ENCODE results near the gene CNDP1.
A peak's percentile ranks its signal among the peaks of the same experiment; 100 is the strongest.

CNDP1 gene

DNA sequence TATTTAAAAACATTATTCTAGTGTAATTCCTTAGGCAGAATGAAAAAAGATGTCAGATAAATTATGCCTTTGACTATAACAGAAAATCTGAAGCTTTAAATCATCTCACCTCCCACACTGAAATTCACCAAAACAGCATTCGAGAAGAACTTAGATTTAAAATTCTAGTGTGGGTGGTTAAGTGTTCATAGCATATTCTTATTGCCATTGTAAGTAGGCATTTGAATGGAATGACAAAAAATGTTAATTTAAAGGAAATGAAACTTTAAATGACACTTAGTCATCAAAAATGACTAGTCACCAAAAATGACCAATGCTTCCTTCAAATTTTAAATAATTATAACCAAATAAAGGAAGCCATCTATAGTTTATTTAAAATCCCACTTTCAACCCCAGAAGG is 56.4 kb downstream of the CNDP1 start:
- no peak overlapping the region for H3K4me3 ChIP-seq (replicated peaks; ENCODE audit: low read depth, low read length)
- no peak for TF ChIP-seq CTCF (IDR thresholded peaks at IDR 0.05; ENCODE audit: insufficient read depth, low read length, poor library complexity, severe bottlenecking)

DNA sequence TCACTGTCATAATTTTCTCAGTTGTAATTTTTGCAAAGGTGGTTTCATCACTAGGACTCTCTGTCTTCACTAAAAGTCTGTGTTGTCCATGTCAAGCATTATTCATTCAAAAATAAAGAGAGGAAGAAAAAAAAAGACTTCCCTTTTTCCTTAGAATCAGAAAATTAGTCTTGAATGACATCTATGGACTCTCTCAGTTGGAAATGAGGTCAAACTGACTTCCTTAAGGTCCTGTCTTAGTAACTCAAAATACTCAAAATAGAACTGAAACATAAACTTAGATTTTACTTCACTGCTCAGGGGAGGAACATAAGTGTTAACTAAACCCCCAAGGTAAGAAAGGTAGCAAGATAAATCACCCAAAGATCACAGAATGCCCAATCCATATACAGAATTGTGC is 61.1 kb downstream of the CNDP1 start:
- Histone ChIP-seq H3K4me3 (replicated peaks; ENCODE audit: low read depth, low read length) (peak overlapping the region; percentile 97), H3K27me3 (replicated peaks; ENCODE audit: control insufficient read depth, insufficient read depth, low read length) (no peaks in the 10 kb centered on the region), H3K36me3 (ENCODE audit: control insufficient read depth, insufficient read depth, low read length) (no peaks in the 10 kb centered on the region)
- DNase-seq (ENCODE audit: extremely low read depth, insufficient read length), result no peak
- TF ChIP-seq CTCF (IDR thresholded peaks at IDR 0.05; ENCODE audit: insufficient read depth, low read length, poor library complexity, severe bottlenecking), result no peak

More for the DNA sequence above, 56.4 kb downstream of the CNDP1 start:
- no peak for DNase-seq (ENCODE audit: extremely low read depth, insufficient read length)
- no peaks in the 10 kb centered on the region for H3K36me3 ChIP-seq (ENCODE audit: control insufficient read depth, insufficient read depth, low read length)
- H3K27me3 ChIP-seq (replicated peaks; ENCODE audit: control insufficient read depth, insufficient read depth, low read length), result no peaks in the 10 kb centered on the region

- H3K4me3 ChIP-seq (replicated peaks; ENCODE audit: low read depth, low read length), result peak overlapping the region; percentile 97
- peak; percentile 87 for DNase-seq (ENCODE audit: extremely low read depth, insufficient read length)
Observed at GRCh38 chr18:74597034-74597661, 62.8 kb downstream of the CNDP1 start.

GRCh38 chr18:74597662-74598349 is 63.5 kb downstream of the CNDP1 start, which contains the start of gene ZNF407:
Gene ZNF407, plus strand, starts transcription at chr18:74597870. Its CDS starts 33,150 bp downstream, at chr18:74631020.
- no peak for TF ChIP-seq CTCF (IDR thresholded peaks at IDR 0.05; ENCODE audit: insufficient read depth, low read length, poor library complexity, severe bottlenecking)
- H3K36me3 ChIP-seq (ENCODE audit: control insufficient read depth, insufficient read depth, low read length), result no peaks in the 10 kb centered on the region
- H3K27me3 ChIP-seq (replicated peaks; ENCODE audit: control insufficient read depth, insufficient read depth, low read length), result no peaks in the 10 kb centered on the region
- peak within 1 kb of the TSS; percentile 97 for H3K4me3 ChIP-seq (replicated peaks; ENCODE audit: low read depth, low read length)
- peak; percentile 89 for DNase-seq (ENCODE audit: extremely low read depth, insufficient read length)

More at GRCh38 chr18:74597034-74597661, 62.8 kb downstream of the CNDP1 start:
- Histone ChIP-seq H3K36me3 (ENCODE audit: control insufficient read depth, insufficient read depth, low read length) (no peaks in the 10 kb centered on the region), H3K27me3 (replicated peaks; ENCODE audit: control insufficient read depth, insufficient read depth, low read length) (no peaks in the 10 kb centered on the region)
- no peak for TF ChIP-seq CTCF (IDR thresholded peaks at IDR 0.05; ENCODE audit: insufficient read depth, low read length, poor library complexity, severe bottlenecking)

GRCh38 chr18:74598350-74599001 is 64.2 kb downstream of the CNDP1 start:
- peak; percentile 40 for TF ChIP-seq CTCF (IDR thresholded peaks at IDR 0.05; ENCODE audit: insufficient read depth, low read length, poor library complexity, severe bottlenecking)
- DNase-seq (ENCODE audit: extremely low read depth, insufficient read length), result peak; percentile 87
- H3K4me3 ChIP-seq (replicated peaks; ENCODE audit: low read depth, low read length), result peak overlapping the region; percentile 97

More at GRCh38 chr18:74598350-74599001, 64.2 kb downstream of the CNDP1 start:
- Histone ChIP-seq H3K36me3 (ENCODE audit: control insufficient read depth, insufficient read depth, low read length) (no peaks in the 10 kb centered on the region), H3K27me3 (replicated peaks; ENCODE audit: control insufficient read depth, insufficient read depth, low read length) (no peaks in the 10 kb centered on the region)

All from GM06990 (cell line).